Smooth muscle cell (in vitro differentiated cells): ENCODE results near the gene RAB3C. TPM values are rescaled to one million over a fixed set of nuclear protein-coding genes. Genes with fewer than 3 reads are reported as not detected.

ENCODE experiments used
- DNase-seq: peaks from one replicate; lab custom pipeline; 2025; ENCODE audit not compliant: unreplicated experiment; lab: John Stamatoyannopoulos, UW
- H2AFZ ChIP-seq: fragments of 200-600 bp; sonication (generic); 2 replicates; pipeline ENCODE4 v1.6.0; 2016; ENCODE audit warnings: antibody characterized with exemption, low read depth, mild to moderate bottlenecking
- H3F3A ChIP-seq: fragments of 200-600 bp; sonication (generic); 2 replicates; pipeline ENCODE4 v1.6.0; 2017; ENCODE audit warnings: antibody characterized with exemption, low read depth
- H3K27ac ChIP-seq: fragments of 200-600 bp; sonication (generic); 2 replicates; pipeline ENCODE4 v1.5.1; 2016; ENCODE audit warnings: low read depth, mild to moderate bottlenecking
- H3K27me3 ChIP-seq: fragments of 200-600 bp; sonication (generic); 2 replicates; pipeline ENCODE4 v1.6.1; 2016; ENCODE audit warnings: low read depth, mild to moderate bottlenecking
- H3K36me3 ChIP-seq: fragments of 200-600 bp; sonication (generic); 2 replicates; pipeline ENCODE4 v1.5.1; 2016; ENCODE audit warnings: low read depth
- H3K4me1 ChIP-seq: fragments of 200-600 bp; sonication (generic); 2 replicates; pipeline ENCODE4 v1.5.1; 2016; ENCODE audit warnings: low read depth
- H3K4me2 ChIP-seq: fragments of 200-600 bp; sonication (generic); 2 replicates; pipeline ENCODE4 v1.6.0; 2016; ENCODE audit warnings: mild to moderate bottlenecking
- H3K4me3 ChIP-seq: fragments of 200-600 bp; sonication (generic); 2 replicates; pipeline ENCODE4 v1.5.1; 2016; ENCODE audit warnings: mild to moderate bottlenecking
- H3K79me2 ChIP-seq: fragments of 200-600 bp; sonication (generic); 2 replicates; pipeline ENCODE4 v1.6.0; 2016; ENCODE audit warnings: low read depth, mild to moderate bottlenecking
- H3K9ac ChIP-seq: fragments of 200-600 bp; sonication (generic); 2 replicates; pipeline ENCODE4 v1.6.0; 2016; ENCODE audit warnings: low read depth
- H3K9me3 ChIP-seq: fragments of 200-600 bp; sonication (generic); replicated peaks from 2 replicates; pipeline ENCODE4 v1.5.1; 2016; ENCODE audit warnings: low read depth
- H4K20me1 ChIP-seq: fragments of 200-600 bp; sonication (generic); 2 replicates; pipeline ENCODE4 v1.6.0; 2016; ENCODE audit warnings: low read depth
- CTCF ChIP-seq: fragments of 200-600 bp; sonication (generic); IDR thresholded peaks from 2 replicates; pipeline ENCODE4 v1.5.1; 2017; ENCODE audit warnings: borderline replicate concordance, mild to moderate bottlenecking, antibody characterized with exemption; ENCODE audit not compliant: insufficient read depth, poor library complexity, severe bottlenecking
- WGBS: methylation state at CpG from one replicate; pipeline ENCODE4 v1.1.7; 2016; ENCODE audit warnings: low lambda C conversion rate; 5-methylcytosine and 5-hydroxymethylcytosine counted together
- polyA plus RNA-seq: library from polyadenylated mRNA; unstranded; fragments of >200 nt; fragmentation: Nextera tagmentation; extraction: Ambion mirVana; gene quantifications from 2 replicates; pipeline ENCODE4 v1.2.1, GENCODE V29; 2016
- total RNA-seq: library from RNA; depleted of rRNA; stranded (reverse); fragments of >200 nt; gene quantifications from 2 replicates; pipeline ENCODE4 v1.2.3, GENCODE V29; 2014

The RAB3C gene
- total and polyA plus RNA-seq, 2 experiments from 2014 or later, result 0.10 to 1.1 TPM

- TF ChIP-seq CTCF, result no peak
- no peak overlapping the region for H3K4me3 ChIP-seq
- H3K9ac ChIP-seq, result no peak overlapping the region
- H2AFZ ChIP-seq, result no peak overlapping the region
- no peak overlapping the region for H3K4me2 ChIP-seq
- no peaks in the 10 kb centered on the region for H3F3A ChIP-seq
- no peaks in the 10 kb centered on the region for H3K79me2 ChIP-seq
- H4K20me1 ChIP-seq, result no peaks in the 10 kb centered on the region
- no peaks in the 10 kb centered on the region for H3K9me3 ChIP-seq
- H3K4me1 ChIP-seq, result no peaks in the 10 kb centered on the region
- no peaks in the 10 kb centered on the region for H3K27me3 ChIP-seq
- H3K36me3 ChIP-seq, result no peaks in the 10 kb centered on the region
- no peak overlapping the region for H3K27ac ChIP-seq
- no peak for DNase-seq
Measured at GRCh38 chr5:58804291-58804690, 221.4 kb downstream of the RAB3C start.

GRCh38 chr5:58810086-58810485 lies 227.2 kb downstream of the RAB3C start:
- no peak for TF ChIP-seq CTCF
- Histone ChIP-seq H3K4me3 (no peak overlapping the region), H3K9ac (no peak overlapping the region), H2AFZ (peak overlapping the region; percentile 14), H4K20me1 (no peaks in the 10 kb centered on the region), H3K27ac (no peak overlapping the region), H3K36me3 (no peaks in the 10 kb centered on the region), H3F3A (no peaks in the 10 kb centered on the region), H3K79me2 (no peaks in the 10 kb centered on the region), H3K4me1 (no peaks in the 10 kb centered on the region), H3K9me3 (no peaks in the 10 kb centered on the region), H3K27me3 (no peaks in the 10 kb centered on the region), H3K4me2 (no peak overlapping the region)
- no peak for DNase-seq
- WGBS, result 48% methylated on average over 1 of the region's 1 CpG

GRCh38 chr5:58813855-58814254 lies 231.0 kb downstream of the RAB3C start:
- no peak overlapping the region for H3K4me2 ChIP-seq
- TF ChIP-seq CTCF, result no peak
- no peaks in the 10 kb centered on the region for H3K36me3 ChIP-seq
- H3K4me1 ChIP-seq, result no peaks in the 10 kb centered on the region
- no peaks in the 10 kb centered on the region for H4K20me1 ChIP-seq
- no peaks in the 10 kb centered on the region for H3K9me3 ChIP-seq
- no peaks in the 10 kb centered on the region for H3F3A ChIP-seq
- H3K9ac ChIP-seq, result no peak overlapping the region
- no peak overlapping the region for H3K27ac ChIP-seq
- no peaks in the 10 kb centered on the region for H3K27me3 ChIP-seq
- no peak overlapping the region for H2AFZ ChIP-seq
- 98% methylated on average over 3 of the region's 3 CpGs for WGBS
- no peaks in the 10 kb centered on the region for H3K79me2 ChIP-seq
- no peak for DNase-seq
- no peak overlapping the region for H3K4me3 ChIP-seq

- Histone ChIP-seq H3K9me3 (no peaks in the 10 kb centered on the region), H3K79me2 (no peaks in the 10 kb centered on the region), H3K27me3 (no peaks in the 10 kb centered on the region), H3K4me3 (no peak overlapping the region), H3K36me3 (no peaks in the 10 kb centered on the region), H2AFZ (no peak overlapping the region), H3K9ac (no peak overlapping the region), H4K20me1 (no peaks in the 10 kb centered on the region), H3K27ac (no peak overlapping the region), H3F3A (no peaks in the 10 kb centered on the region), H3K4me1 (no peaks in the 10 kb centered on the region), H3K4me2 (no peak overlapping the region)
- WGBS, result 49% methylated on average over 4 of the region's 4 CpGs
- DNase-seq, result no peak
- no peak for TF ChIP-seq CTCF
Measured at GRCh38 chr5:58816181-58816731, 233.4 kb downstream of the RAB3C start.
